ENCODE measurements around the gene OPALIN.

OPALIN gene

DNA sequence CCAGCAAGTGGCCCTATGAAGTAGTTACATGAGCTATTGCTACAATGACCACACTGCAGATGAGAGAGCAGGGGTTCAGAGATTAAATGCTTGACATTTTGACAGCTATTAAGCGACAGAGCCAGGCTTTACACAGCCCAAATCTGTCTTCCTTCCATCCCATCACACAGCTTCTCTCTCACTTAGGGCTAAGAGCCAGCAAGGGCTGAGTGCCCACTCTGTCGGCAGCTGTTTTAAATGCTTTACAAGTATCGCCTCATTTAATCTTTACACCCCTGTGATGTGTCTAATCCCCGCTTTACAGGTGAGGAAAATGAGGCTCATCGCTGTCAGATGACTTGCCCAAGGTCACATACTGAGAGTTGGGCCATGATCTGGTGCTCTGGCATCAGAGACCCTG is 15.2 kb upstream of the OPALIN start:
- no peak for DNase-seq

DNA sequence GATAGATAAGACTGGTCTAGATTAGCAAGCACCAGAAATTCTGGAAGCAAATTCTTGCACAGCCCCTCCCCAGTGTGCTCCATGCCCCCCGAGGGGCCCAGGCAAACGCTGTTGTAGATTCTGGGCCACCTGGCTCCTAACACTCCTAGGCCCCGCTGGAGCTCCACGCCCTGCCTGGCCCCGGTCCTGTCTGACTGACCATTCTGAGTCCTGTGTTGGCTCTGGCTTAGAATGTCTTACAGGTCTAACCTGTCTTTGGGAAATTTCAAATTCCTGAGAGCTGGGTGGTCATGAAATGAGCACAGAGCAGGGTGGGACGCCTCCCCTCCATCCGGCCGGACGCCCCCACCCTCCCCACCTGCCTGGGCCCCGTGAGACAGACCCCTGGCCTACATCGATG is 12.6 kb upstream of the OPALIN start:
- DNase-seq: no peak

DNA sequence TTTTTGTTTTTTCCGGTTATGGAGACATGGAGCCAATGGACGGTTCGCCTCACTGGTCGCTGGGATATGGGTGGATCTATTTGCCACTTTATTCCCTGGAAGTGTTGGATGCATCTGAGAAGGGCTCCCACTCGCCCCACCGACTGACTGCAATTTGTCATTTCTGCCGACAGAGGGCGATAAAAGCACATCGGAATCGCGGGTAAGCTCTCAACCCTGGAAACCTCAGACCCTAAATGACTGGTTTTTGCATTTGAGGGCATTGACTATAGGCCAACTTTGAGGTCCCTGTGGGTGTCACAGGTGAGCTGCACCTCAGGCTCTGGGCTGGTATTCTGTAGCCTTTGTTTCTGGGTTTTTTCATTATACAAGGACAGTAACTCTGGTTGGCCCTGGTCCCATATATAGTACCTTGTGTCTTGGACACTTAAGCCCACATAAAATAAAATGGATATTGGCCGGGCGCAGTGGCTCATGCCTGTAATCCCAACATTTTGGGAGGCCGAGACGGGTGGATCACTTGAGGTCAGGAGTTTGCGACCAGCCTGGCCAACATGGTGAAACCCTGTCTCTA is 11.9 kb upstream of the OPALIN start:
- peak in 1 of 2 donors; percentile 39 for DNase-seq

DNA sequence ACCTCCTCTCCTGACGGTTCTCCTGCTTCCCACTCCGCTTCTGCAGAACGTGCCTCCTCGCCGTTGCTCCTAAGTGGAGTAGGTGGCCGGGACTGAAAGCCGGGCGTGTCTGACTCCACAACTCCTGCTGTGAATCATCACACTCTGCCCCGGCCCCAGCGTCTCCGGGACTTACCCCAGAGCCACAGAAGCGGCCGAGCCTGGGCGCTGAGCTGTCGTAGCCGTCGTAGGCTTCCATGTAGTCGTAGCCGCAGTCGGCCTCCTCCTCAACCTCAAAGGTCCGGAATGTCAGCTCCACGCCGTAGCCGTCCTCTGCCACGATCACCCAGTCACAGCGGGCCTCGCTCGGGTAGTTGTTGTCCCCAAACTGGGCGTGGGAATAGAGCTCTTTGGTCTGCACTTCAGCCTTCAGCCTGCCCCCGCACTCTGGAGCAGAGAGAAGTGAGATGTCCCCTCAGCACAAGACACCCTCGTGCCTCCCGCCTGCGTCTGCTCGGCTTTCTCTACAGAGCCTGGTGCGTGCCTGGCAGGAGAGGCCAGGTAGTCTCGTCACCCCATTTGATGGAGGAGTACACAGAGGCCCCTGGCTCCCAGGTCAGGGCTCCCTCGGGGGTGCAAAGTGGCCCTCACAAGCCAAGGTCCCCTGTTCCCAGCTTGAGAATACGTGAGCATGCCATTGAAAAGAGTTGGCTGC is 11.2 kb upstream of the OPALIN start:
- DNase-seq: no peak

DNA sequence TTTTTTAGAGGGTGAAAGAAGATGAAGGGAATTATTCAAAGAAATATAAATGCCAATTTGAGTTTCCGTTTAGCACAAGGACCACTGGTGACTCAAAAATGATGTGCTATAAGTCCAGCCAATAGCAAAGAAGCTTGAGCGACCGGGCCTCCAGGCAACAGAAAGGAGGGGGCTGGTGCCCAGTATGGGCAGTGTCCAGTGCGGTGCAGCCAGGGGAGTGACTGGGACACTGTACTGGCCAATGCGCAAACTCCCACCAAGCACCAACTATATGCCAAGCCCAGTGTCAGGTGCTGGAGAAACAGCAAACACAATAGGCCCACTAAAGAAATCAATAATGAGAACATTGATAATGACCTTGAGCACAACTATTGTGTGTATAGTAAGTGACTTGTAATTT is 10.2 kb upstream of the OPALIN start:
- no peak for DNase-seq

DNA sequence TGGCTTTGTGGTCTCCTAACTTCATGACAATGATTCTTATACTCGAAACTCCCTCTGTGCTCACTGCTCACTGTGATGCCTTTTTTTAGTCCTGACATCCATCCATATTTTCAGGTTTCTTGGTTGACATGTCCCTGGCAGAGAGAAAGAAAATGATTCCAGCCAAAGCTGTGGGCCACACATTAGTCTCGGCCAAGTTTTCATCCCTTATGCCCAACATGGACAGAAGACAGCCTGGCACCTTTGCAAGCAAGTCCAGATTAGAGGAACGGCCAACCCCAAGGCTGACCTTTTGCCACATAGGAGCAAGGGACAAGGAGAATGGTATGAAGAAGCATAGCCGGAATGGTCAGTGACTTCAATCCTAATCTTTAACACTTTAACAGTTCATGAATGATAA is 8.7 kb upstream of the OPALIN start:
- no peak for DNase-seq

DNA sequence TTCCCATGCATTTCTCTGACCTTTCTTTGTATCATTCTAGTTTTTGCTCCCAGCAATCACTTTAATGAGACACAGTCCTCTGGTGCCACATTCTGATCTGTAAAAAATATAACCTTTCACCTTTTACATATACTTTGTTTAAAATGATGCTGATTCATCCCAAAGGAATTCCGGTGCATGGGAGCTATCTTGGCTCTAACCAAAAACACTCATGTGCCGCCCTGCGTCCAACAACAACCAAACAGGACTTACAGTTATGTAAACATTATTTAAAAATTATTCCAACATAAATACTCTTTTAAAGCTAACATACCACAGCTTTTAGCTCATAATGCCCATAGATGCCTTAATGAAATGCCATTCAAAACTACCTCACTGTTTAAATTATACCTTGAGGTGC is 7.7 kb upstream of the OPALIN start:
- DNase-seq: no peak

DNA sequence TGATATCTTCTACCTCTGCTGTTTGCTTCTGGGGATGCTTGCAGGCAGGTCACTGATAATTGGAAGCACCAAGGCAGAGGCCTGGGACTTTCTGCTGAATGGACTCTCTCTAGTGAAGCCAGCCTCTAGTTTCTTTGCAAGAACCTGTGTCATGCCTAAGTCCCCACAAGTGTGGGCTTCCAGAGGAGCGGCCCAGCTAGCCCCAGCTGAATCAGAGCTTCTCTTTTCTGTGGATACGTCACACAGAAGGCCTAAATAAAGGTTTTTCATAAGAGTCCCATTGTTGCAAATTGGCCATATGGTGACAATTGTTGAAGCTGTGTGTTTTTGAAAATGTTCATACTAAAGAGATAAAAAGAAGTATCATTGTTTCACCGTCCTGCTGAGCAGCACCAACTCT is 6.8 kb upstream of the OPALIN start:
- DNase-seq: peak; percentile 22 to 56

DNA sequence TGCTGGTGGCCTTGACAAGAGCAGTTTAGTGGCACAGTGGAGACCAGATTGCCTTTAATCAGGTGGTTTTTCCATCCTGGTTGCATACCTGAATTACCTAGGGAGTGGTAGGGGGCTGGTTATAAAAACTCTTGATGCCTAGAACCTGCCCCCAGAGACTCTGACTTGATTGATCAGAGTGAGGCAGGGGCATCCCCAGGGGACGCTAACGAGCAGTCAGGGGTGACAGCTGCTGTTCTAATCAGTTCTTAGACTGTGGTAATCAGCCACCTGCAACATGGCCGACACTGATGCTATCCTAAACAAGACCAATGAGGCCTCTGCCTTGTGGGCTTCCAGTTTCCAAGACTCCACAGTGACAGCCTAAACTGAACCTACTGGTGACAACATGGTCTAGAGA is 2.0 kb upstream of the OPALIN start:
- DNase-seq: no peak

DNA sequence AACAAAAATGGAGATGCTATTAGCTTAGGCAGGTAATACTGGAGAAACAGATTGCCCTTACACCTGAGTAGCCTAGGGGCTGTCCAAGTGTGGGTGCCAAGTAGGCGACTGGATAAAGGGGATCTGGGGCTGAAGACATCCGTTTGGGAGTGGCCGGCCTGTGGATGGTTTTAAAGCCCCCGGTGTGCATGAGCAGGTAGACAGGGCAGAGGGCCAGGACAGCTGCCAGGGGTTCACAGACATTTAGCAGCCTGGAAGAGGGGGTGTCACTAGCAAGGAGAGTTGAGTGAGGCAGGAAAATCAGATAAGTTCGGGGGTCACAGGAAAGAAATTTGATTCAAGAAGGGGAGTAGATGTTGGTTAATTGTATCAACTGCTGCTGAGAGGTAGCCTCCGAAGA is 1.5 kb upstream of the OPALIN start:
- DNase-seq: no peak

DNA sequence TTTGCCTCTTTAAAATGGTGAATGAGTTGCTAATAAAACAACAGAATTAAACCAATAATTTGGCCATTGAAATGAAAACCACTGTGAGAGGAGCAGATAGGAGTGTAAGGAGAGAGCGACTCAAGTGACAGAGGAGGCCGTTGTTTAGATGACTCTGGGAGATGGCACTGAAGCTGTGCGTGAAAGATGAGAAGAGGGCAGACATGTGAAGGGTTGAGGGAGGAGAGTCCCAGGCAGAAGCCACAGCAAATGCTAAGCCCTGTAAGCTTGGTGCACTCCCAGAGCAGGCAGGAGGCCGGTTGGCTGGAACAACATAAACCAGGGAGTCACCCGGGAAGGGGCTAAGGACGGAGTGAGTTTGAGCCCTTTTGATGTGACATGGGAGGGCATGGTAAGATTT is 814 bp upstream of the OPALIN start:
- no peak for DNase-seq

DNA sequence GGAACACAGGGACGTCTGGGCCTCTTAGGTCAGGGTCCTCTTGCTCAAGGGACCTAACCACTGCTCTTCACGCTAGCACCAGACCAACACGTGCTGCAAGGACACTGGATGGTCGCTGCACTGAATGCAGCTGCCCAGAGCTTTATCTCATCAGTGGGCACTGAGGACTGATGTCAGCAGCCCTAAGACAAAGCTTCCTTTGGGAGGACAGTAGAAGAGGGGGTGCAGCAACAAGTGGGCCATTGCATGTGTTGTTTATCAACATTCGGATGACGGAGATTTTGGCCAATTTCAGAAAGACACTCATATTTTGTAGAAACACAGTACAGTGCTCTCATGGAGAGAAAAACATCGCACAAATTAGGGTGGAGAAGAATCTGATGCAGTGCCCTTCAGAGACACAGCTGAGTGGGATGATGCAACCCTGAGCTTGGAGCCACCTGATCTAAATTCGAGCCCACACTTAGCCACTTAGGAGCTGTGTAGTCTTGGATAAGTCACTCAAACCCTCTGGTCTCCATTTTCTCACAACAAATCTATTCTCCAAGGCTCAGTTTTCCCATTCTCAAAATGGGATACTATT is 1.7 kb downstream of the OPALIN start:
- DNase-seq: peak; percentile 75 to 90

DNA sequence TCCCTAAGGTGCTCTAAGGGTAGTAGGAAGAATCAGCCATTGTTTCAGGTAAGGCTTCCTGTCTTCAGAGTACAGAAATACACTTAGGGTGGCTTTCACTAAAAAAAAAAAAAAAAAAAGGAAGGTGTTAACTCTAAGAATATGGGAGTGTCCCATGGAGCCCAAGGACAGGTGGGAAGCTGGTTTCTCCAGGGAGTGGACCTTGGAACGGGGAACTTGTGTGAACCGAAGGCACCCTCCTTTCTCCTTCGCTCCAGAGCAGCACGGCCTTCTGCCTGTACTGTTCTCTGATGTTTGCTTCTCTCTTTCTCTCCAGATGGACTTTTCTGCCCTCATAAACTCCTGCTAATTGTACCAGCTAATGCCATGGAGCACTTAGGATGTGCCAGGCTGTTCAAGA is 6.2 kb downstream of the OPALIN start:
- no peak for DNase-seq

DNA sequence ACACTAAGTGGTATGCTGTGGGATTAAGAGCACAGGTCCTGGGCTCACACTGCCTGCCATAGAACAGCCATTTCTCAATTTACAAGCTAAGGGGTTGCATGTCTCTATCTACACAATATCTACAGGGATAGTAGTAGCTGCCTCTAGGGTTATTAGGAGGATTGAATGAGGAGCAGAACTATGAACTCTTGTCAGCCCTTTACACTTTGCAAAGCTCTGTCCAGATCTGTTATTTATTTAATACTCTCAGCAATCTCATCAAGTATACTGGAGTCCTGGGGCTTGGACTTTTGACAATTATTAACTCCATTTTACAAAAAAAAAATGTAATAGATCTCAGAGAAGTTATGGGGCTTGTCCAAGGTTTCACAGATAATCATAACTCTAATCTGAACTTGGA is 6.8 kb downstream of the OPALIN start:
- no peak for DNase-seq

DNA sequence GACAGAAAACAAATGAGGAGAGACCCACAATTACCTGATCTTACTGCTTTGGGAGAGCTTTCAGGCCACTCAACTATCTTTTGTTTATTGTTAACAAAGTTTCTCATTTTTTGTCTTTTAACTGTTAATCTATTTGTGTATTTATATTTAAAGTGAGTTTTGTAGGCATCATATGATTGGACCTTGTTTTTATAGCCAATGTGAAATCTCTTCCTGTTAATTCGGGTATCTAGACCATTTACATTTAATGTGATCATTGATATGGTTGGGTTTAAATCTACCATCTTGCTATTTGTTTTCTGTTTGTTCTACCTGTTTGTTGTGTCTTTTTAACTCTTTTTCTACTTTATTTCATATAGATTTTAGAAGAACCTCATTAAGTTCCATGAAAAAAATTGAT is 12.5 kb downstream of the OPALIN start:
- no peak for DNase-seq

DNA sequence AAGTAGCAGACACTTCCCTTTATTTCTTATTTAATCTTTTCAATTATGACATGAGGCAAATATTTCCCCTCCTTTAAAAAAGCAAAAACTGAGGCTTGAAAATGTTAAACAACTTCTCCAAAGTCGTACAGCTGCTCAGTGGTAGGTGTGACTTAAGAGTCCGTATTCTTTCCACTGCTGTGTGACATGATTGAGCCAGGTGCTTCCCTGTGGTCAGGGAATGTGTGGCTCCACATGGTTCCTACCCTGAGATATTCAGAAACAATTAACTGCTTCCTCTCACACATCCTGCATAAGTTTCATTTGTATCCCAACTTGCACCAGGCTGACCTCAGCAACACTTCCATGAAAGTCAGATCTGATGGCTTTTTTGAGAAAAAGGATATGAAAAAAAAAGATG is 13.6 kb downstream of the OPALIN start:
- DNase-seq: no peak

DNA sequence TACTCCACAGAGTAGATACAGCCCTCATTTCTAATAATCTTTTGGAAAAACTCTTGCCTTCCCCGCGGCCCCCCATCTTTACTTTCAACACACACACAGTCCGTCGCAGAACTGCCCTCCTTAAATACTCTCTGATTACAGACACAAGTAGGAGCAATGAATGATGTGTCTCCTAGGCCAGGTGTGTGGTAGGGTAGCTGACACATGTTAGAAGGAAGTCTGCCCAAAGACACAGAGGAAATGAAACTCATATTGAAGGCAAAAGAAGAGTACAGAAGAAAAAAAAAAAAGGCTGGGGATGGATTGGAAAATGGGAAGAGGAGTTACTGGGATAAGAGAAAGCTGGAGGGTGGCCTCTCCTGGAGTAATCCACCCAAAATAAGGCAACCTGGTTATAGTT is 14.6 kb downstream of the OPALIN start:
- DNase-seq: no peak

DNA sequence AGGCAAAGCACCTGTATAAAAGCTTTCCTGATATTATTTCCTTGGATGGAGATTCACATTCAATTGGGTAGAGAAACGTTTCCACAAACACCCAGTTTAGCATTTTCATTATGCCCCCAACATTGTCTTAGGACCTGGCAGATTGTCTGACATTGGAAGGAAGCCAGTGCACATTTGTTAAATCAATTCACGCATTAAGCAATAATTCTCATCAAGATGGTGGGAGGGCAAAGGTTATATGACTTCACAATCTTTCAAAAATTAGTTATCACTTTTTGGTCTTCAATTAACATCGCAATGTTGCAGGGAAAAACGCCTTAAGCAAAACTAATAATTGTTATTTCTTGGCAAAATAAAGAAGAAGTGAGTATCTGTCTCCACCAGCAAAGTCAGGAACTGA is 16.4 kb downstream of the OPALIN start:
- no peak for DNase-seq

DNA sequence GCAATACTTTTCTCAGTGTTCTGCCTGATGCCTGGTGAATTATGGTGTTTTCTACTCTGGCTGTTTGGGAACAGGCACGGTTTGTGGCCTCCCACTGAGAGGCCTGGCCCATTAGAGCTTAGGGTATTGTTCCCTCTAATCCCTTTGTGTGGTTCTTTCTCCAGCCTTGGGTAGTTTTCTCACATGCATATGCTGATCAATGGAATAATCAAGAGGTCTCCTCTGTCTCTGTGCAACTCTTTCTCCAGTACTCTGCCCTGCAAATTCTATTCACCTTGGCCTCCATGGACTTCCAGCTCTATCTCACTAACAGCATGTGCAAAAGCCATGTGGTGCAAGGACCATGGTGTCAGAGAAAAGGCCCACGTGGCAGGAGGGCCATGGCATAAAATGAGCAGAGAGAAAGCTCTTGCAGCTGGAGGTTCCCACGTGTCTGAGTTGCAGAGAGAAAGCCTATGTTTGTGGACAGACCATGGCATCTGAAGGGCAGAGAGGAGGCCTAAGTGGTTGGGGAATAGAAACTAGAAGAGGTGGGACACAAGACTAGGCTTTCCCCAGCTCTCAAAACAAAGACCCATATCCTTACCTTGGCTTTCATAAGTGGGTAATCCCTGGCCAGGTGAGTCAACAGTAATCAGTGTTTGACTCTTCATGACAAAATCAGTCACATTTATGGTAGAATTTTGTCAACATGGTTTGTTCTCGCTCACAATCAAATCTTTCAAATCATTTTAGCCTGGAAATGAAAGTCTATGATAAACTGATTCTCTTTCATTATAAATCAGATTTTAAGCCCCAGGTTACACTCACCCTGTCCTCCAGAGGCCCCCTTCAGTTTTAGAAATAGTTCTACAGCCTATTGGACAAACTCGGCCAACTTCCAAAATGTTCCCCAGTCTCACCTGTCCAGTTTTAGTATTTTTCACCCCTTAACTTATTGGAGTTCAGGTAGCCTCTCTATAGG is 17.3 kb downstream of the OPALIN start:
- no peak for DNase-seq

DNA sequence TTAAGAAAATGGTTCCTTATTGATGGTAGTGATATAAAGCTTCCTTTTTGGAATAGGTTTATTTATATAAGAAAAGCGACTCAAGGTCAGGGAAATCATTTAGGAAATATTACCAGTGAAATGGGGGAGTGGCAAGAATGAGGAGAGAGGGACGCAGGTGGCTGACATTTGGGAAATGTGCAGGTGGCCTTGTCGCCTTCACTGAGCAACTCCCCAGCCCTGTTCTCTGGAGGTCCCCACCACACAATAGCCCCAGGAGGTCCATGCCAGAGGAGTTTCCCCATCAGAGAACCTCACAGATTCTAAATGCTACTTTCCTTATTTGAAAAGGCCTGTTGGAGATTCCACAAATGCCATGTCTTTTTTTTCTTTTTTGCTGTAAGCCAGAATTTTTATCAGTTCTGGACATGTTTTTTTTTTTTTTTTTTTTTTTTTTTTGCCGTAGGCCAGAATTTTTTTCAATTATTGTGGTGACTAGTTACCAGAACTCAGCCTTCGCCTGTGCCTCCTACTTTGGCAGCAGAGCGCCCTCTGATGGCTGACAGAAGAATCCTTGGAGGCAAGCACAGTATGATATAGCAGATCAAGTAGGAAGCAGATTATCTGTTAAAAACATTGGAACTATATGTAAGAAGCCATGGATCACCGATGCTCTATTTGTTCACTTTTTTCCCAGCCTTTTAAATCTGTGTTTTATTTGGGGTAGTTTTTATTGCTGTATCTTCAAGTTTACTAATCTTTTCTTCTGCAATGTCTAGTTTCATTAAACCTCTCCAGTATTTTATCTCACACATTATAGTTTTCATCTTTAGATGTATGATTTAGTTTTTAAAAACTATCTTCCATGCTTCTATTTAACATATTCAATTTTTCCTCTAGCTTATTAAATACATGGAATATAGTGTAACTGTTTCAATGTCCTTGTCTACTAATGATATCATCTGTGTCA is 18.6 kb downstream of the OPALIN start:
- DNase-seq: peak; percentile 67

DNA sequence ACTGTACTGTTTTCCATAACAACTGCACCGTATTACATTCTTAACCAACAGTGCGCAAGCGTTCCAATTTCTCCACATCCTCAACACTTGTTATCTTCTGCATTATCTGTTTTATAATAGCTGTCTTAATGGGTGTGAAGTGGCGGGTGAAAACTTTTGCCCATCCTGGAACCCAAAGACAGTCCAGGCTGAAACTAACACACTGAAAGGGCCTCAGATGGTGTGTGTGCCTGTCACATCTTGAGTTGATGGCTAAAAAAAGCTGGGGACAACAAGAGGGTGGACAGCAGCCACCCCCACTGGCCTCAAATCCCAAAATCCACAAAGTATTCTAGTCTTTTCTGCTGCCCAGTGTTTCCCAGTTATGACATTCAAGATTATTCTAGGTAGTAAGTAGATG is 19.4 kb downstream of the OPALIN start:
- no peak for DNase-seq

DNA sequence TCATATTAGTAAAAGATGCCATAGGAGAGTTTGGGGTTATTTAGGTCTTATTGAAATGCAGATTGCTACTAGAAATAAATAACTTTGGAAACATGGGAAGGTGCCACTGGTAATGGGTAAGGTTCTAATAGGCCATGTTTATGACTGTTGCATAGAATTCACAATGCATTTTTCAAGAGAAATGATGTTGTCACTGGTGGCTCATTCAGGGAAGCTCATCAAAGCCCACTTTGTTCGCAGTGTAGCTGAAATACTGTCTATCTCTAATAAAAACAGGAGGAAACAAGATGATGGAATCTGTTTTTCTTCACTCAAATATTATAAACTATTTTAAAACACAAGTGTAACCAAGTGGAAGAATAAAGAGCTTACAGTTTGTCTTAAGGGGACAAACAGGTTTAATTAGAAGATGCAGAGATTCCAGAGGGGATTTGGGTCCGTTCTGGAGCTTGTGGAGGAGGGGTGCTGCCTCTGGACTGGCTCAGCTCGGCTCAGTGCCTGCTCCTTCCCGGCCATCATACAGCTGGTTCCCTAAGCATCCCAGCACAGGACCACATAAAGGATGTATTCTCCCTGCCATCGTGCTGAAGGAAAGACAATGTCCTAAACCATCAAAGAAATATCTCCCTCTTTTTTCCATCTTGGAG is 20.4 kb downstream of the OPALIN start:
- peak; percentile 23 to 37 for DNase-seq

Measured in hippocampal formation (tissue), 2 donors.